Activated CD4-positive, alpha-beta T cell treated with anti-CD3 and anti-CD28 coated beads, Interleukin-2, amount 10 ng/mL, durations not matched to agents 7 days and 5 days (primary cell): ENCODE measurements around the gene KLHL36. TPM values are rescaled to one million over a fixed set of nuclear protein-coding genes. Genes with fewer than 3 reads are reported as not detected.
A peak's percentile ranks its signal among the peaks of the same experiment; 100 is the strongest.
"Not testable (repeated sequence)": the region's sequence is repeated elsewhere in the genome, so short reads cannot be mapped to it uniquely, and the experiment has no call there.

Experiments
- CTCF ChIA-PET: fragments of 350-600 bp; sonication (Branson Sonifier 250); formaldehyde crosslinking; loops from one replicate; lab custom pipeline; 2021; ENCODE audit warnings: antibody characterized with exemption; lab: Charles Lee
- POLR2A ChIA-PET: fragments of 350-600 bp; sonication (Branson Sonifier 250); formaldehyde crosslinking; loops from one replicate; lab custom pipeline; 2021; ENCODE audit warnings: antibody characterized with exemption; lab: Charles Lee
- DNase-seq: peaks from one replicate; pipeline ENCODE4 v3.0.0-alpha.2; 2020
- H3K27ac Mint-ChIP-seq: one replicate; pipeline ENCODE4 v1.8.0; 2021; ENCODE audit warnings: mild to moderate bottlenecking, moderate library complexity, mixed read lengths
- H3K27me3 Mint-ChIP-seq: one replicate; pipeline ENCODE4 v1.8.0; 2021; ENCODE audit warnings: mixed read lengths
- H3K36me3 Mint-ChIP-seq: one replicate; pipeline ENCODE4 v1.8.0; 2021; ENCODE audit warnings: low read depth, mixed read lengths
- H3K4me1 Mint-ChIP-seq: one replicate; pipeline ENCODE4 v1.8.0; 2021; ENCODE audit warnings: mixed read lengths
- H3K4me3 Mint-ChIP-seq: one replicate; pipeline ENCODE4 v1.8.0; 2021; ENCODE audit warnings: mild to moderate bottlenecking, moderate library complexity, mixed read lengths
- H3K9me3 Mint-ChIP-seq: one replicate; pipeline ENCODE4 v1.8.0; 2021; ENCODE audit warnings: mixed read lengths
- total RNA-seq, 2 experiments: library from RNA; stranded (reverse); gene quantifications; one replicate each; pipeline ENCODE4 v1.2.3, GENCODE V29; 2021

Gene KLHL36
- total RNA-seq, 2 experiments from 2014 or later: 37.5 to 46.2 TPM

DNA sequence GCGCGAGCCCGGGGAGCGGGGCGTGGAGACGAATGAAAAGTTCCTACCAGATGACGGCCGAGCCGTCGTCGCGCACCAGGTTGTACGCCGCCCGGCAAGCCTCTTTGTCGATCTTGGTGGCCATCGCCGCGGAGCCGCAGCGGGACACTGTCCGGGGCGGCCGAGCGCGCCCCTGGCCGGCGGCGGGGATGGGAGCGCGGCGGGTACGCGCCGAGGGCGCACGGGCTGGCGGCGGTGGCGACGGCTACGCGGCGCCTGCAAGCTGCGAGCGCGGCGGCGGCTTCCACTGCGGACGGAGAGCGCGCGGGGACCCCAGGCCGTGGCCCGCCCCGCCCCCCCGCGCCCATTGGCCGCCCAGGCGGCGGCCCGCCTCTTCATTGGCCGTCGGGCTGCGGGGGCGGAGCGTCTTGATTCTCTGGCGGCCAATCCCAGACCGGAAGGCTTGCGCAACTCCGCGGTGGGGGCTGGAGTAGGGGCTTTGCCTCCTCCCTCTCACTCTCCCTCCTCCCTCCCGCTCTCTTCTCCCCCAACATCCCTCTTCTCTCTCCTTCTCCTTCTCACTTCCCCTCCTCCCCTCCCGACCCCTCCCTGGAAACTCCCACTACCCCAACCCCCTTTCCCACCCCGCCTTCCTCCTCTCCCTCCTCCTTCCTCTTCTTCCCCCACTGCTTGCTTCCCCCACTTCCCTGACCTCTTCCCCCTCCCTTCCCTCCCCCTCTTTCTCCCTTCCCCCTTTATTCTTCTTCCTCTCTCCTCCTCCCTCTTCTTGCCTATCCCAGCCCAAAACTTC, 30.3 kb upstream of the KLHL36 start, which contains the start of gene COTL1:
COTL1 (minus strand) TSS at position 288 of the 790 bp plus-strand sequence; CDS start at position 124, 164 bp downstream.
- DNase-seq: peak; percentile 94
- Mint-ChIP-seq H3K27me3 (peaks cover 12% of the 10 kb centered on the region), H3K36me3 (peaks cover 40% of the 10 kb centered on the region), H3K4me1 (peaks cover 54% of the 10 kb centered on the region), H3K4me3 (peak within 1 kb of the TSS; percentile 99), H3K27ac (peak within 1 kb of the TSS; percentile 88), H3K9me3 (no peaks in the 10 kb centered on the region)
- ChIA-PET POLR2A (no interaction called here), CTCF (interaction anchor here (0.9 to 1.4 kb wide), 2 partner anchors 65 to 110 kb away, joined by 3 read pairs; no protein-coding TSS in a partner anchor)

DNA sequence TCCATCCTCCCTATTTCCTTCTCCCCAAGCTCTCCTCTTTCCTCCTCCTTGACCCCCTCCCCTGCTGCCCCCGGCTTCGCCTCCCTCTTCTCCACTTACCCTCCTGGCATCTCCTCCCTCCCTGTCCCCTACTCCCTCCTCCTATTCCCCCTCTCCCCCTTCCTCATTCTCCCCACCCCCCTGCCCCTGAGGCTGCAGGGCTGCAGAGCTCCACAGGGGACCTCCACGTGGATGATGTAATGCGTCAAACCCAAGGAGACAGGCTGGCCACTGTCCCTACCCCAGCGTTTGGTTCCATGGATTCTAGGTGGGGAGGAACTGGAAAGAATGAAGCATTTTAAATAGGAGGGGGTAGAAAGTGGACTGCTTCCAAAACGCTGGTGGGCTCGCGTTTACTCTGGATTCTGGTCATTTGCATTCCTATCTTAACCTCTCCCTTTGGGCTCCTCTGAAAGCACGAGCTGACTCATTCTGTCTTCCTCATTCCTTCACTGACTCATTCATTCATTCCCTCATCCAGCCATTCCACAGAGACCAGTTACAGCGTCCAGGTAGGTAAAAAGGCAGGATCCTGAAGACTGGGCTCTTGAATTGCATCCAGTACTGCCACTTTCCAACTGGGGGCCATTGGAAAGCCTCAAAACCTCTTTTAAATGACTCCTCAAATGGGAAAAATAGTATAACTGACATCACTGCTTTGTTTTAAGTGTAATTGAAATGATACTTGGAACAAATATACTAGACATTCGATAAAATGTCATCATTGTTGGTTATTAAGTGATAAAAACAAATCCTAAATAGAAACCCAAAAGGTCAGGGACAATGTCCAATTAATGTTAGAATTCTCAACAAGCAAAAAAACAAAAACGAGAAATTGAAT, 29.5 kb upstream of the KLHL36 start:
- peaks cover 32% of the 10 kb centered on the region for H3K36me3 Mint-ChIP-seq
- ChIA-PET POLR2A (no interaction called here), CTCF (interaction anchor here (1.3 kb wide), 1 partner anchor 21 kb away, joined by 3 read pairs; no protein-coding TSS in a partner anchor)
- H3K9me3 Mint-ChIP-seq: no peaks in the 10 kb centered on the region
- no peak for DNase-seq
- peaks cover 49% of the 10 kb centered on the region for H3K4me1 Mint-ChIP-seq
- peaks cover 19% of the 10 kb centered on the region for H3K27me3 Mint-ChIP-seq
- H3K27ac Mint-ChIP-seq: no peak overlapping the region
- H3K4me3 Mint-ChIP-seq: peak overlapping the region; percentile 59

DNA sequence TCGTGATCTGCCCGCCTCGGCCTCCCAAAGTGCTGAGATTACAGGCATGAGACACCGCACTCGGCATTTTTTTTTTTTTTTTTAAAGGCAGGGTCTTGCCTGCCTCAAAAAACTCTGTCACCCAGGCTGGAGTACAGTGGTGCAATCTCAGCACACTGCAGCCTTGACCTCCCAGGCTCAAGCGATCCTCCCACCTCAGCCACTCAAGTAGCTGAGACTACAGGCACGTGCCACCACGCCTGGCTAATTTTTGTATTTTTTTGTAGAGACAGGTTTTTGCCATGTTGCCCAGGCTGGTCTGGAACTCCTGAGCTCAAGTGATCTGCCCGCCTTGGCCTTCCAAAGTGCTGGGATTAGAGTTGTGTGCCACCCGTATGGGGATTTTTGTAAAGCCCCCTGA, 27.4 kb upstream of the KLHL36 start:
- Mint-ChIP-seq H3K27me3 (peaks cover 26% of the 10 kb centered on the region), H3K4me1 (peaks cover 28% of the 10 kb centered on the region), H3K36me3 (peaks cover 11% of the 10 kb centered on the region)
- H3K4me3 Mint-ChIP-seq, H3K9me3 Mint-ChIP-seq, DNase-seq, POLR2A ChIA-PET, H3K27ac Mint-ChIP-seq: not testable (repeated sequence)
- CTCF ChIA-PET: interaction anchor here (0.8 to 2.4 kb wide), 4 partner anchors 18 to 114 kb away, joined by 3 to 20 read pairs (median 5); no protein-coding TSS in a partner anchor

DNA sequence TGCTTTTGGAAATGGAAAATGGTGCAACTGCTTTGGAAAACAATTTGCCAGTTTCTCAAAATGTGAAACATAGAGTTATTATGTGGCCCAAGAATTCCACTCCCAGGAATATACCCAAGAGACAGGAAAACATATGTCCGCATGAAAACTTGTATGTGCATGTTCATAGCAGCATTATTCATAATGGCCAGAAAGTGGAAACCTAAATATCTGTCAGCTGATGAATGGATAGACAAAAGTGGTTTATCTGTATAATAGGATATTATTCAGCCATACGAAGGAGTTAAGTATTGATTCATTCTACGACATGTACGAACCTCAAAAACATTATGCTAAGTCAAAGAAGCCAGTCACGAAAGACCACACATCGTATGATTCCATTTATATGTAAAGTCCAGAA, 22.8 kb upstream of the KLHL36 start:
- POLR2A ChIA-PET: no interaction called here

GRCh38 chr16:84628226-84628731, 20.0 kb upstream of the KLHL36 start:
- Mint-ChIP-seq H3K27me3 (peaks cover 27% of the 10 kb centered on the region), H3K4me1 (peaks cover 36% of the 10 kb centered on the region), H3K36me3 (no peaks in the 10 kb centered on the region), H3K9me3 (no peaks in the 10 kb centered on the region), H3K27ac (no peak overlapping the region), H3K4me3 (no peak overlapping the region)
- DNase-seq: no peak
- CTCF ChIA-PET: interaction anchor here (1.1 to 1.6 kb wide), 3 partner anchors 10 to 122 kb away, joined by 4 read pairs; no protein-coding TSS in a partner anchor
- POLR2A ChIA-PET: no interaction called here

More for the DNA sequence above, 22.8 kb upstream of the KLHL36 start:
- CTCF ChIA-PET: no interaction called here
- H3K4me3 Mint-ChIP-seq: no peak overlapping the region
- no peak for DNase-seq
- no peaks in the 10 kb centered on the region for H3K9me3 Mint-ChIP-seq
- H3K27me3 Mint-ChIP-seq: peaks cover 20% of the 10 kb centered on the region
- H3K36me3 Mint-ChIP-seq: no peaks in the 10 kb centered on the region
- peaks cover 26% of the 10 kb centered on the region for H3K4me1 Mint-ChIP-seq
- no peak overlapping the region for H3K27ac Mint-ChIP-seq

DNA sequence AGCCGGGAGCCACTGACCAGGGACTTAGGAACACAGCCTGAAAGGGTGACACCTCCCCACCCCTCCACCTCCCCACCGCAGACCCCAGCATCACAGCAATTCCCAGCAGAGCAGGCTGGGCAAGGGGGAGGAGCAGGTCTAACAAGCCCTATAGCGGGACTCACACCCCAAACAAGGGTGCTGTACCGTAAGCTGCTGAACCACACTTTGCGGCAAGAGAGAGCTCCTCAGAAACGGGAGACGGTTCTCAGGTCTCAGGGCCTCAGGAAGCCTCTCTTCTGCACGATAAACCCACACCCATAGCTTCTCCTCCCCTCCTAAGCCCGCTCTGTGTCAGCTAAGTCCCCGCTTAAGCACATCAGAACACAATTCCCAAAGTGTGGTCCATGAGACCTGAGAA, 18.7 kb upstream of the KLHL36 start:
- Mint-ChIP-seq H3K27ac (no peak overlapping the region), H3K9me3 (no peaks in the 10 kb centered on the region), H3K4me1 (peaks cover 36% of the 10 kb centered on the region), H3K36me3 (no peaks in the 10 kb centered on the region), H3K4me3 (no peak overlapping the region), H3K27me3 (peaks cover 27% of the 10 kb centered on the region)
- DNase-seq: no peak
- ChIA-PET CTCF (interaction anchor here (1.0 kb wide), 1 partner anchor 91 kb away, joined by 3 read pairs; no protein-coding TSS in a partner anchor), POLR2A (interaction anchor here (0.9 kb wide), 1 partner anchor 105 kb away, joined by 4 read pairs; no protein-coding TSS in a partner anchor)

- Mint-ChIP-seq H3K9me3 (no peaks in the 10 kb centered on the region), H3K27ac (no peak overlapping the region), H3K4me1 (peaks cover 36% of the 10 kb centered on the region), H3K36me3 (no peaks in the 10 kb centered on the region), H3K4me3 (no peak overlapping the region), H3K27me3 (peaks cover 25% of the 10 kb centered on the region)
- ChIA-PET POLR2A (no interaction called here), CTCF (interaction anchor here (1.0 kb wide), 1 partner anchor 90 kb away, joined by 3 read pairs; no protein-coding TSS in a partner anchor)
- DNase-seq: no peak
These were observed 18.3 kb upstream of the KLHL36 start for GRCh38 chr16:84630009-84630408.

DNA sequence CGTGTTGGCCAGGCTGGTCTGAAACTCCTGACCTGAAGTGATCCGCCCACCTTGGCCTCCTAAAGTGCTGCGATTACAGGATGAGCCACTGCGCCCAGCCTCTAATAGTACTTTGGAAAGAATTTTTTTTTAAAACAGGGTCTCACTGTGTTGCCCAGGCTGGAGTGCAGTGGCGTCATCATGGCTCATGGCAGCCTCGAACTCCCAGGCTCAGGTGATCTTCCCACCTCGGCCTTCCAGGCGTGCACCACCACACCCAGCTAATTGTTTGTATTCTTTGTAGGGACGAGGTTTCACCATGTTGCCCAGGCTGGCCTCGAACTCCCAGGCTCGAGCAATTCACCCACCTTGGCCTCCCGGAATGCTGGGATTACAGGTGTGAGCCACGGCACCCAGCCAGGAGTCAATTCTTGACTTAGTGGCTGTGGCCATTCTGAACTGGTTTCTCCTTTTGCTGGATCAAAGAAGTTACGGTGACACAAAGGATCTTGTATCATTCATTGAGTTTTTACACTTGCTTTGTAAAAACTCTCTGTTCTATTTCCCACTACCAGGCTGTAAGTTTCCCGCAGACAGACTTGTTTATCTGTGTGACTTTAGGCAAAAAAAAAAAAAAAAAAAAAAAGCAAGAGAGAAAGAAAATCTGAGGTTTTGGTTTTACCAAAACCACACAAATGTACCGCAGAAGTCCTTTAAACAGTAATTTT, 17.7 kb upstream of the KLHL36 start:
- DNase-seq: peak; percentile 28
- Mint-ChIP-seq H3K4me1 (peaks cover 36% of the 10 kb centered on the region), H3K36me3 (no peaks in the 10 kb centered on the region), H3K27me3 (peaks cover 28% of the 10 kb centered on the region), H3K9me3 (no peaks in the 10 kb centered on the region), H3K4me3 (peak overlapping the region; percentile 44), H3K27ac (peak overlapping the region; percentile 39)
- POLR2A ChIA-PET: no interaction called here
- CTCF ChIA-PET: no interaction called here

DNA sequence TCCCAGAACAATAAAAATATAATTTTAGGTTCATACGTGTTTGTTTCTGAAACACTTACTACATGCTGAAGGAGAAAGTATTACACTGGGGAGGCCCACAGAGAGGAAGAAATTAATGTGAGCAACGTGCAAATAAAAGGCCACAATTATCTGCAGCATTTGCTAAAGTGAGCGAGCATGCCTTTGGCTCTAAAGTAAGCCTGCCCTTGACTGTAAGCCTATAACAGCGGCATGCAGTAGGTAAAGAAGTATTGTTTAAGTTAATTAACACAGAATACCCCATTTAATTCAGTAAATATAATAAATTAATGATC, 17.2 kb upstream of the KLHL36 start:
- Mint-ChIP-seq H3K4me1 (peaks cover 36% of the 10 kb centered on the region), H3K27me3 (peaks cover 32% of the 10 kb centered on the region), H3K9me3 (no peaks in the 10 kb centered on the region), H3K4me3 (peak overlapping the region; percentile 44), H3K36me3 (no peaks in the 10 kb centered on the region), H3K27ac (peak overlapping the region; percentile 39)
- DNase-seq: no peak
- ChIA-PET CTCF (no interaction called here), POLR2A (no interaction called here)

DNA sequence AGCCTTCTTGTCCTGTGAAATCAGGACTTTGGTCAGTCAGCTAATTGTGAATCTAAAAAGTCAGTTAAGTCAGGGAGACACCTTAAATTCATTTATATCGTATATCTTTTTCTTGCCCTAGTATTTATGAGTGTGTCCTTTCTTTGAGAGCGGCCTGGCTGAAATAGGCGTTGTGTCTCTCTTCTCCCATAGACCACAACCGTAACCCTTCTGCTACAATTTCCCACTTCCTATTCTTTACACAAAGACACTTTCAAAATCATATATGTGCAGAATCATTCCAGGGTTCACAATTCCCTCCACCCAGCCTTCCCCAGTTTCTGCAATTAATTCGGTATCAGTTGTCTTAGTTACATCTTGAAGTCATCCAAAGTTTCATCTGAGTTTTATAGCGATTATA, 16.4 kb upstream of the KLHL36 start:
- Mint-ChIP-seq H3K36me3 (no peaks in the 10 kb centered on the region), H3K9me3 (no peaks in the 10 kb centered on the region), H3K27ac (no peak overlapping the region), H3K27me3 (peaks cover 32% of the 10 kb centered on the region), H3K4me1 (peaks cover 37% of the 10 kb centered on the region), H3K4me3 (peak overlapping the region; percentile 15)
- POLR2A ChIA-PET: no interaction called here
- DNase-seq: no peak
- CTCF ChIA-PET: no interaction called here

DNA sequence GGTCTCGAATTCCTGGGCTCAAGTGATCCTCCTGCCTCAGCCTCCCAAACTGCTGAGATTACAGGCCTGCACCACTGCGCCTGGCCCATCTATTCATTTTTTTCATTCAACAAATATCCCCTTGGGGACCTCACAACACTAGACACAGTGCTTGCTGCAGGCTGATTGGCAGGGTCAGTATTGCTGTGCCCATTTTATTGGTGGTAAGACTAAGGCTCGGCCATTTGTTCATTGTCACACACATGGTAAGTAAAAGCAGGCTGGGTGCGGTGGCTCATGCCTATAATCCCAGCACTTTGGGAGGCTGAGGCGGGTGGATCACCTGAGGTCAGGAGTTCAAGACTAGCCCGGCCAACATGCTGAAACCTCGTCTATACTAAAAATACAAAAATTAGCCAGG, 15.4 kb upstream of the KLHL36 start:
- H3K36me3 Mint-ChIP-seq, CTCF ChIA-PET, DNase-seq, POLR2A ChIA-PET, H3K4me3 Mint-ChIP-seq, H3K27ac Mint-ChIP-seq, H3K9me3 Mint-ChIP-seq: not testable (repeated sequence)
- H3K27me3 Mint-ChIP-seq: peaks cover 27% of the 10 kb centered on the region
- peaks cover 41% of the 10 kb centered on the region for H3K4me1 Mint-ChIP-seq

DNA sequence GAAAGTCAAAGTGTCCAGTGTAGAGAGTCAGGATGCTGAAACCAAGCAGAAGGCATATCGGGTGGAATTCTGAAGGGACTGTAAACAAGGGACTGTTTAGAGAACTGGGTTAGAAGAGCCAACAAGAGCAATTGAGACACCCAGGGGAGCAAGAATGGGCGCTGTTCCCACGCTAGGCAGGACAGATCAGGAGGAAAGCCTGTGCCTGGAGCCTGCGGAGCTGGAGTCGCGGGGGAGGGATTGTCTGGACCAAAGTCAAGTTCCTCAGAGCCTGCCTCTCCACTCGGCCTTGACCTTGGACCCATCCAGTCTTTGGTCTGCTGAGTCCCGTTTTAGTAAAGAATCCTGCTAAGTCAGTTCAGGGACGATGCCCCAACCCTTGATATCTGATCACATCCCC, 14.7 kb upstream of the KLHL36 start:
- peaks cover 26% of the 10 kb centered on the region for H3K27me3 Mint-ChIP-seq
- POLR2A ChIA-PET: no interaction called here
- CTCF ChIA-PET: interaction anchor here (0.9 to 1.0 kb wide), 2 partner anchors 11 to 93 kb away, joined by 3 read pairs; no protein-coding TSS in a partner anchor

More for the DNA sequence above, 14.7 kb upstream of the KLHL36 start:
- no peak for DNase-seq
- Mint-ChIP-seq H3K27ac (no peak overlapping the region), H3K36me3 (no peaks in the 10 kb centered on the region), H3K4me3 (no peak overlapping the region), H3K4me1 (peaks cover 47% of the 10 kb centered on the region), H3K9me3 (no peaks in the 10 kb centered on the region)
